ENCODE data around the gene SPG11.
"Not testable (repeated sequence)": the region's sequence is repeated elsewhere in the genome, so short reads cannot be mapped to it uniquely, and the experiment has no call there.

Gene SPG11

DNA sequence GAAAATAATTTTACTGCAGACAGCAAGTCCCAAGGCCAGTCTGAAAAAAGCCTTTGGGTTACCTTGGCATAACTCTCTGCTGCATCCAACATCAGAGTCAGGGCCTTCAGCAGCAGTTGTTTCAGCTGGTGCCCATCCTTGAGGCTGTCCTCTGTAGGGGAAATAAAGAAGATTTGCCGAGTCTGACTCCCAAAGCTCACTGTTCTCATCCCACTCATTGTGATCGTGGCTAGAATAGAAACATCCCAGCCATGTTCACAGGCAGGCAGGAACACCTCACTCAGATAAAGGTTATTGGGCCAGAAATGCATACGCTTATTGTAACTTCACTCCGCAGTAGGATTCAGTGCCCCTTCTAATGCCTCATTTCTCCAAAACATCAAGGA lies 97.3 kb downstream of the SPG11 start:
- no peak for DNase-seq (ENCODE audit: low read depth in 3 of 3)

DNA sequence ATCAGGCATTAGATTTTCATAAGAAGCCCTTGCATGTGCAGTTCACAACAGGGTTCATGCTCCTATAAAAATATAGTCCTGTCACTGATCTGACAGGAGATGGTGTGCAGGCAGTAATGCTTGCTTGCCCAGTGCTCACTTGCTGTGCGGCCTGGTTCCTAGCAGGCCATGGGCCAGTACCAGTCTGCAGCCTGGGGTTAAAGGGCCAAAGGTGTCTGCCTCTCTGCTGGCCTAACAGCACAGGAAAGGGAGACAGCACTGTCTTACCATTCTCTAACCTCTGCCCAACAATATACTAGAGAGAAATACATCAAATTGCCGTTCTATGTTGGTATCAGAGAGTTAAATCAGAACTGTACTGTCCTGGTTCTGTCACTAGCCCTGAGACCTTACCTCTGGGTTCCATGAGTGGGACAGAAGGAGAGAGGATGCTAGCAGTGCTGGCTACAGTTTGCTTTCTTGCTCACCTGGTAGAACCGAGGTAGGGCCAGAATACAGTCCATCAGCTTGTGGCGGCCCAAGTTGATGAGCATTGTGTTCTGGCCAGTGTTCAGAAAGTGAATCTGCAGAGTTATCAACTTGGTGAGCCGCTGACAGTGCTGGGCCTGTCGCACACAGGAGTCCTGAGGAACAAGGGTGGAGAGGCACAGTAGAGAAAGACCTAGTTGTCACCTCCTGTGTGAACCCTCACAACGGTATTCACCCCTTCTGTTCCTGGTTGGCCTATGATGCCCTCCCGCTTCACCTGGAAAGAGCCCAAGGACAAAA lies 97.9 kb downstream of the SPG11 start:
- DNase-seq (ENCODE audit: low read depth in 3 of 3), result no peak

DNA sequence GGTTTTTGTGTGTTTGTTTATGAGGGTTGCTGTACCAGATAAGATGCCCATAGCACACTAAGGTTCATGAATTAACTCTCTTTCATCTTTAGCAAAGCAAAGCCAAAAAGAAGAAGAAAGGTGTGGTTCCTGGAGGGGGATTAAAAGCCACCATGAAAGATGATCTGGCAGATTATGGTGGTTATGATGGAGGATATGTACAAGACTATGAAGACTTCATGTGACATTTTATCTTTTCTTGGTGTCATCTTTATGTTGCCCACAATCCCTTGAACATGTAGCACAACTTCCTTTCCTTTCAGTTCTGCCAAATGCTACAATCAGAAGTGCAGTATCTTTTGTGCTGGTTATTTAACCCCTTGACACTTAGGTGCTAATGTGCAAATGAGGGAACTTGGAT lies 102.5 kb downstream of the SPG11 start:
- not testable (repeated sequence) for DNase-seq (ENCODE audit: low read depth in 3 of 3)

DNA sequence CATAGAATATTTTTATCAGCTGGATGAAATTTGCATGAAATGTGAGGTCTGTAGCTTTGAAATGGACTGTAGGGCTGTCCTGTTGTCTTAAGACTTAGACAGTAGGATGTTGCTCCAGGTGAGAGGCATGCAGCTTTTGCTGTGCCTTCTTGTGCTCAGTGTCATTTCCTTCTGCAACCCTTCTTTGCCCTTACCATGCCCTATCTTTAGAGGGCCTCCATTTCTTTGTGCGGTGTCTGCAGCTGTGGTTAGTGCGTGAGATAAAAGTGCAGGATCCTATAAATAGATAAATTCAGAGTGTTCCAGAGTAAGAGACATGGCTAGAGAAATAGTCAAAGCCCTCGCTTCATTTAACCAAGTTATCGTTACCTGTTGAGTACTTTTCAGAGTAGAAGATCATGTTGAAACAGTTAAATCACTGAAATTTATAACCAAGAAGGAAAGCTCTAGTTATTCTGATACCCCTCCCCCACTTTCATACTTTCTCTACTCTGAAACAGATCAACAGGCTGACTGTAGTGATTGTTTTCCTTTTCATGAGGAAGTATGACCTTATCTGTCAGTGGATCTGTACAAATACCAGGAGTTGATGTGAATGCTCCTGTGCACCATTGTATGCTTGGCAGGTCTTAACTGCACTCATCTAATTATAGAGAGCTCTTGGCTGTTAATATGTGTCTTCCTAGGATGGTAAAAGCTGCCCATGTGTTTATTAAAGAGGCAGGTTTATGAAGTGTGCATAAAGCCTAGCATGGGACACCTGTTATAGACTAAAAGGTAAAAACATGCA lies 108.3 kb downstream of the SPG11 start:
- DNase-seq (ENCODE audit: low read depth in 3 of 3), result no peak

DNA sequence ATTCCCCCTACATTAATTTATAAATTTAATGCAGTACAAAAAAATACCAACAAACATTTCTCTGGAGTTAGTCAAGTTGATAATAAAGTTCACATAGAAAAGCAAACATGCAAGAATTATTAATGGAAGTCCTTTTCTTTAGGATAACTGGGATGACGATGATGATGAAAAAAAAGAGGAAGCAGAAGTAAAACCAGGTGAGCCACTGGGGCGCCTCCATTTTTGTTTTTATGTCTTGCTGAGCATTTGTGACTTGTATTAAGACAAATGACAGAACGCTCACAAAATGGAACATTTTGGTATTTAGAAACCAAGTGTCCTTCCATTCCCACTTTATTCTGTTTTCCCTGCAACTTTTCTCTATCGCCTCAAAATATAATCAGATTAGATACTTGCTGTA lies 112.7 kb downstream of the SPG11 start:
- no peak for DNase-seq (ENCODE audit: low read depth in 3 of 3)

DNA sequence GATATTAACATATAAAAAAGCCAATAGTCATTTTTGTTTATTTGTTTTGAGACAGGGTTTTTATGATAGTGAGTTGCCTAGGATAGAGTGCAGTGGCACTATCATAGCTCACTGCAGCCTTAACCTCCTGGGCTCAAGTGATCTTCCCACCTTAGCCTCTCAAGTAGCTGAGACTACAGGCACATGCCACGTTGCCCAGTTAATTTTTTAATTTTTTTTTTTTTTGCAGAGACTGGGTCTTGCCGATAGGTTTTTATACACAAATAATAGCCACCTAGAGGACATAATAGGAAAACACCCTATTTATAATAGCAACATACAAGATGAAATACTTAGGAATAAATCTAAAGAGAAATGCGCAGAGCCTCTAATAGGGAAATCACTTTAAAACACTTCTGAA lies 113.2 kb downstream of the SPG11 start:
- DNase-seq (ENCODE audit: low read depth in 3 of 3), result no peak

DNA sequence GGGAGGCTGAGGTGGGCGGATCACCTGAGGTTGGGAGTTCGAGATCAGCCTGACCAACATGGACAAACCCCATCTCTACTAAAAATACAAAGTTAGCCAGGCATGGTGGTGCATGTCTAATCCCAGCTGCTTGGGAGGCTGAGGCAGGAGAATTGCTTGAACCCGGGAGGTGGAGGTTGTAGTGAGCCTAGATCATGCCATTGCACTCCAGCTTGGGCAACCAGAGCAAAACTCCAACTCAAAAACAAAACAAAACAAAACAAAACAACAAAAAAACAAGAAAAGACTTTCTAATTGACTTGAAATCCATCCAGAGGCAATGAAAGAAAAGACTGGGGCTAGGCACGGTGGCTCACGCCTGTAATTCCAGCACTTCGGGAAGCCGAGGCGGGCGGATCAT lies 114.3 kb downstream of the SPG11 start:
- DNase-seq (ENCODE audit: low read depth in 3 of 3), result not testable (repeated sequence)

DNA sequence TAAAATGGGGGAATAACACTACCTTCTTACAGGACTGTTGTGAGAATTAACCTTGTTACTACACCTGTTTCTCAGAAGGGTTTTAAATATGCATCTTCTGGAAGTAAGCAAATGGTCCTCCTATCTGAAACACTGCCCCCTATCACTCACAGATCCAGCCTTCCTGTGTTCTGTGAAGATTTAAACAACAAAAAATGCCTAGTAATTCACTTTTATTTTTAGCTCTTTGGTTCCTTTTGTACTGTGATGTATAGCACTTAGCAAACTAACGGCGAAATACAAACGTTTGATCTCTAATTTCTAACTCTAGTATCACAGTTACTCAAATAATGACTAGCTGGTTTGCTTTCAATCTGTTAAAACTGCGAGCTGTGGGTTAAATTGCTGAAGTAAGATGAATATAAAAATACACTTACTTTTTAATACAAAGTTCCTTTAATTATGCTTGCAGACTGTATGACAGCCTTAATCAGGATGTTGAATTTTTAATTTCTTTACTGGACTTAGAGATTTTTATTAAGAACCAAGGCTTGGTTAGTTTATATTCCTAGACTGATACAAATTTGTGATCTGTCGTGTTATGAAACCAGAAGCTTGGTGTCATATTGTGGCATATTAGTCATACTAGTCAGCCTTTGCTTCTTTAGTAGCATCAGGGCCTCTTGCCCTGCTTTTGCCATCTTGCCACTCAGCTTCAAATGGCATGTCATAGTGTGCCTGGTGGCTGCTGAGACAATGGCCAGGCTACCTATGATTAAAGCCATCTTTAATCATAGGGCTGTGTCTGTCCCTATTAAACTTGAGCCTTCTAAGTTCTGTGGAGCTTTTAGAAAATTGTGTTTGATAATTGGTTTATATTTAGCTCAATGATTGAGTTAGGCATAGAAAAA lies 117.3 kb downstream of the SPG11 start:
- peak in 2 of 3 experiments; percentile 29 to 46 for DNase-seq (ENCODE audit: low read depth in 3 of 3)

DNA sequence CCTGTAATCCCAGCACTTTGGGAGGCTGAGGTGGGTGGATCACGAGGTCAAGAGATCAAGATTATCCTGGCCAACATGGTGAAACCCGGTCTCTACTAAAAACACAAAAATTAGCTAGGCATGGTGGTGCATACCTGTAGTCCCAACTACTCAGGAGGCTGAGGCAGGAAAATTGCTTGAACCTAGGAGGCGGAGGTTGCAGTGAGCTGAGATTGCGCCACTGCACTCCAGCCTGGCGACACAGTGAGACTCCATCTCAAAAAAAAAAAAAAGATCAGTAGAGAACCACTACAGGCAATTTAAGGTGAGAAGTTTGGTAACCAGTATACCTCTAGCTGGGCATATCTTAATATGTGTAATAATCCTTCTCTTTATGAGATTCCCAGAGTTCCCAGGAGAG lies 118.7 kb downstream of the SPG11 start:
- DNase-seq (ENCODE audit: low read depth in 3 of 3), result not testable (repeated sequence)

DNA sequence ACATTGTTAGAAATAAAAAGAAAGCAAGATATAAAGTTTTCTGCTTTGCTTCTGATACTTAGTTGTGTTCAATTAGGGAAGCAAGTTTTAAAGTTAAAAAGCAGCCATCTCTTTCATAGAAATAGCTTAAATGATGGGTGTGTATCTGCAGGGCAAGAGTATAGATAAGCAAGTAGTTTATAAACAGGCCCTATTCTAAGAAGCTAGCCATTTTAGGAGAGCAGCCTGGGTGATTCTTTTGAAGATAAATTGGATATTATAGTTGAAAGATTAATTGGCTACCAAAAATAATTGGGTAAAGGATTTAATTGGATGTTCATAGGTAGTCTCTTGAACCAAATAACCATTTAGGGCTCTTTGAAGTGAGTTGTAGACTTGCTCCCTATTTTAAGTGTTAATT lies 120.9 kb downstream of the SPG11 start:
- DNase-seq (ENCODE audit: low read depth in 3 of 3), result no peak

DNA sequence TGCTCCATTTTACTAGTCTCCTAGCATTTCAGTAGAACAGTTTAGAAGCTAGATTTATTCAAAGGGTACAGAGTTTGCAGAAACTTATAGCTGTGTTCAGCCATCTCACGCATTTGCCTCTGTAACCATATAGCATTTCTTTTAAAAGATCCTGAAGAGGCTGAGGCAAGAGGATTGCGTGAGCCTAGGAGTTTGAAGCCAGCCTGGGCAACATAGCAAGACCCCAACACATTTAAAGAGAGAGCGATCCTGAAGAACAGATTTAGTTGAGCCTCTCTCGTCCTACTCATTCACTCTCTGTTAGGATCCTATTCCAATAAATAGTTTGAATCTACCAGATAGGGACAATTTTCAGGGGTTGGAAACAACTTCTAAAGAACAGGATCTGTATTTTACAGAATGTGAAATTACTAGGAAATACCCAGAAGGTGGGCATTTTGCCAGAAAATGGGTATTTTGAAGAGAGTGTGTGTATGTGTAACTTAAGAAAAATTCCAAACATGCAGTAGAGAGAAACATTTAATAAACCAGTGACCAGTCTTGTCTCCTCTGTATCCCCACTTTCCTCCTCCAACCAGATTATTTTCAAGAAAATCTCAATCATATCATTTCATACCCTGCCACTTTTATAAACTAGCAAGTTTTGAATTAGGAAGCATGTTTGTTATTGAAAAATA lies 122.0 kb downstream of the SPG11 start:
- no peak for DNase-seq (ENCODE audit: low read depth in 3 of 3)

DNA sequence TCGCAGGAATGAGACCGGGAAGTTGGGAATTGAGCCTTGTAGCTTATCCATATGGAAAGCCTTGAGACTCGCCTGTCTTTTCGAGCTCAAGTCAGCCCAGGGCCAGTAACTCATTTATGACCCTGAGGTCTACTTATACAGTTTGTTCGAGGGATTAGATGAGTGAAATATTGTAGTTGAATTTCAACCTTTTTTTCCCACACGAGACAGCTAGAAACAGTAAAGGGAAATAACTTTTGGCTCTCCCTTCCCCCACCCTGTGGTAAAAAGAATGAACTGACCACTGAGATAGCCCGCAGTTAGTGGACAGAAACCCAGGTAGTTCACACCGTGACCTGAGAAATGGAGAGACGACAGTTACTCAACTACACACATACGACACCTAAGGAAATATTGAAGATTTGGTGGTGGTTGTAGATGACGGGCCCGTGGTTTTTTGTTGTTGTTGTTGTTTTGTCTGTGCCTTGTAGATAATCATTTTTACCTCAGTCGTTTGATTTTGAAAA lies 125.7 kb downstream of the SPG11 start:
- no peak for DNase-seq (ENCODE audit: low read depth in 3 of 3)

DNA sequence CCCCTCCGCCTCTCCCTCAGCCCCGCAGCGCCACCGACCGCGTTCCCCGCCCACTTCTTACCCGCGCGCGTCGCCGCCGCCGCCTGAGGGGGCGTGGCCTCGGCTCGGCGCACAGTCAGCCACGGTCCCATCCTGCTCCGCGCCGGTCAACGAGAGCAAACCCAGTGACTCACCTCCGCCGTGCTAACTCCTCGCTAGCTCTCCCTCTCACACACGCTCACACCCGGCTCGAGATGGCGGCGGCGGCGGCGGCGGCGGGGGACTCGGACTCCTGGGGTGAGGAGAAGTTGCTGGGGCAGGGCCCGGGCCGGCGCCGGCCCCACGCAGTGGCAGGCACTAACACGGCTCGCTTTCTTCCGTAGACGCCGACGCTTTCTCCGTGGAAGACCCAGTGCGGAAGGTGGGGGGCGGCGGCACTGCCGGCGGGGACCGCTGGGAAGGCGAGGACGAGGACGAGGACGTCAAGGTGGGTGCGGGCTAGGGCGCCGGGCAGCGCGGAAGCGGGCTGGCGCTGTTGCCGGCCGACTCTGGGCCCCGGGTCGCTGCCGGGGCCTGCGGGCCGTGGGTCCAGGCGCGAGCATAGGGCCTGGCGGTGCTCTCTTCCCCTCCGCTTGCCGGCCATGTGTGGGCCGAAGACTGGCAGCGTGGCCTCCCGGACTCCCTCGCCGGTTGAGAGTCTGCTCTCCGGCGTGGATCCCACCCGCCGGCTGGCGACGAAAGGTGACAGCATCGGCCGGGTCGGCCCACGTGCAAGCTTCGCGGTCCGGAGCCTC lies 126.3 kb downstream of the SPG11 start, which contains the start of gene EIF3J:
TSS of gene EIF3J (plus strand) at position 186 of the 773 bp plus-strand sequence. CDS start at position 234, 48 bp downstream.
- peak; percentile 85 to 93 (median 90) for DNase-seq (ENCODE audit: low read depth in 3 of 3)

DNA sequence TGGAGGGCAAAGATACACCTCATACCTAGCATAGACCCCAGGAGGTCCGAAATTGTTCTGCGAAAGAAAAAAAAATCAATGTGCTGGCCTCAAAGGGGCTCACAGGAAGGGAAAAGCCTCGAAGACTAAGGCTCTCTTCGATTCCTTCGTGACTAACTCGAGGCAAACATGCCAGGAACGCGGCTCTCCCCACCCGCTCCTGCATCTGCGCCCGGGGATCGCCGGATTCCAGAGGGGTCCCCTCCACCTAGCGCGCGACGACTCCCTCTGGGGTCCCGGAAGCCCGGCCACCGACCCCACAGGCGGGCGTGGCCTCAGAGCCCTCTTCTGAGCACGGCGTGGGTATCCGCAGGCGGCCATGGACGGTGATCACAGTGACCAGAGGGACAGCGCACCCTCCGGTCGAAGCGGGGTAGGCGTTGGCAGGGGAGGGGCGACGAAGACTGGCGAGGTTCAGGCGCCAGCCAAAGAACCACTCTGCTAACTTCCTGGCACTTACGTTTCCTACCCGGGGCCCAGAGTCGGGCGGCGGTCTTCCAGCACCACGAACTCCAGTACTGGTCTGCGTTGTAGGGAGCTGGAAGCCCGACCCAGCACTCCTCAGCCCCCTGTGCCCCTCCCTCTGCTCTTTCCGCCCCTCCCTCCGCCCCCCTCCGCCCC lies 127.0 kb downstream of the SPG11 start:
- DNase-seq (ENCODE audit: low read depth in 3 of 3), result no peak

DNA sequence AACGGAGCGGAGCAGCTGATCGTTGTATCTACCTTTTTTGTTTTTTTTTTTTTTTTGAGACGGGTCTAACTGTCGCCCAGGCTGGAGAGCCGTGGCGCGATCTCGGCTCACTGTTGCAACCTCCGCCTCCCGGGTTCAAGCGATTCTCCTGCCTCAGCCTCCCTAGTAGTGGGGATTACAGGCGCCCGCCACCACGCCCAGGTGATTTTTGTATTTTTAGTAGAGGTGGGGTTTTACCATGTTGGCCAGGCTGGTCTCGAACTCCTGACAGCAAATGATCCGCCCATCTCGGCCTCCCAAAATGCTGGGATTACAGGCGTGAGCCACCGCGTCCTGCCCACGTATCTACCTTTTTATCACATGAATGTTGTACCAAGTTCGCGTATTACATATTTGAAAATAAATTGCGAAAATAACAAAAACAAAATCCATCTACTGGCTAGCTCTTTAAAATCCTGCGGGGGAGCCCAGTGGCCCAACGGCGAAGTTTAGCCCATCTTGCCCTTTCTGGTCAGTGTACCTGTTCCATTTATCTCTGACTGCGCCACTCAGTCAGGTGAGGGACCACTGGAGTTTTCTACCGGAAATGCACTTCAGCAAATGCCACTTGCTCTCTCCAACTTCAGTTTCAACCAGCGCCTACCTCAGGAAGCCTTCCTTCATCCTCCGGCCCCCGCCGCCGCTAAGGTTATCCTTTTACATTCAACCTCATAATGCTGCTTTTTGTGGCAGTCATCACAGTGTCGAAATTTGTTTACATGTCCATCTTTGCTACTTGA lies 127.8 kb downstream of the SPG11 start:
- DNase-seq (ENCODE audit: low read depth in 3 of 3), result peak in 1 of 3 experiments; percentile 17

DNA sequence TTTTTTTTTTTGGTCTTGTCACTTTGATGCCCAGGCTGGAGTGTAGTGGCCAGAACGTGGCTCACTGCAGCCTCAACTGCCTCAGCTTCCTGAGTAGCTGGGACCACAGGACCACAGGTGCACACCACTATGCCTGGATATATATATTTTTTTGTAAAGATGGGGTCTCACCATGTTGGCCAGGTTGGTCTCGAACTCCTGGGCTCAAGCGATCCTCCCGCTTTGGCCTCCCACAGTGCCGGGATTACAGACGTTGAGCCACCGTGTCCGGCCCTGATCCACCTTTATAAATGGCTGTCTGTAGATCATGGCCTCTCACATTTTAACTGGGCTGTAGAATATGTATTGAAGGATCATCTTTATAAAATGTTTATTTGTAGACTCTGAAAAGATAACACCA lies 128.4 kb downstream of the SPG11 start:
- no peak for DNase-seq (ENCODE audit: low read depth in 3 of 3)

DNA sequence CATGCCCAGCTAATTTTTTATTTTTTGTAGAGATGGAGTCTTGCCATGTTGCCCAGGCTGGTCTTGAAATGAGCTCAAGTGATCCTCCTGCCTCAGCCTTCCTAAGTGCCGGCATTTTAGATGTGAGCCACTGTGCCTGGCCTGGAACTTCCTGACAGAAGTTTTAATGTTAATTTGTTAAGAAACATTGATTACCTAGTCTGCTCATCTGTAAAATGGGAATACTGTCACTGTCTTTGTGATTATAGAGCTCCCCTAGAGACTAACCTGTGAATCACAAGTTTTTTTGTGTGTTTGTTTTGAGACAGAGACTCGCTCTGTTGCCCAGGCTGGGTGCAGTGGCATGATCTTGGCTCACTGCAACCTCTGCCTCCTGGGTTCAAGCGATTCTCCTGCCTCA lies 130.8 kb downstream of the SPG11 start:
- no peak for DNase-seq (ENCODE audit: low read depth in 3 of 3)

DNA sequence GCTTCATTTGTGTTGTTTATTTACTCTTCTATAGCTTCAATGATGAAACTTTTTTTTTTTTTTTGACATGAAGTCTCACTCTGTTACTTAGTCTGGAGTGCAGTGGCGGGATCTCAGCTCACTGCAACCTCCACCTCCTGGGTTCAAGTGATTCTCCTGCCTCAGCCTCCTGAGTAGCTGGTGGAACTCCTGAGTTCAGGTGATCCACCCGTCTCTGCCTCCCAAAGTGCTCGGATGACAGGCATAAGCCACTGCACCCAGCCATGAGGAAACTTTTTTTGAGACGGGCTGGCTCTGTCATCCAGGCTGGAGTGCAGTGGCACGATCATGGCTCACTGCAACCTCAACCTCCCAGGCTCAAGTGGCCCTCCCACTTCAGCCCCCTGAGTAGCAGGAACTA lies 131.2 kb downstream of the SPG11 start:
- DNase-seq (ENCODE audit: low read depth in 3 of 3), result not testable (repeated sequence)

DNA sequence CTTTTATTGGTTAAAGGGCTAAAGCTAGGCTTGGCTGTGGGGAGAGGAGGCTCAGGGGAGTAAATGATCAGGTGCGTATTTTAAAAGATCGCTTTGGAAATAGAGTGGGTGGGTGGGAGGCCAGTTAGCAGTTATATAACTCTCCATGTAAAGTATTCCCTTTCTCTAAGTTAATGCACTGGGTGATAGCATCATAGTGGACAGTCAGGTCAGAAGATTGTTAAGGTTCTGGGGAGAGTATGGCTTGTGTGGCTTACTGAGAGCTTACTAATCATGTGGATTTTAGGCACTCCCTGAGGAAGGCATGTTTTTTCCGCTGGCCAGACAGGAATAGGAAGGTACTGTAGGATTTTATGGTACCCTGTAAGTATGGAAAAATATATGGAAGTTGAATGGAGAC lies 132.8 kb downstream of the SPG11 start:
- no peak for DNase-seq (ENCODE audit: low read depth in 3 of 3)

All from stimulated activated CD4-positive, alpha-beta T cell treated with anti-CD3 and anti-CD28 coated beads, TNF-alpha, amount 100 ng/mL, for 24 hours (primary cell).